BJ (cell line): Measurements from ENCODE around the gene GIT2. TPM values are rescaled to one million over a fixed set of nuclear protein-coding genes. Genes with fewer than 3 reads are reported as not detected.

Experiments used
- CTCF ChIA-PET: fragments of 350-600 bp; formaldehyde crosslinking; extraction: SDS; loops from one replicate; lab custom pipeline; 2021; ENCODE audit warnings: antibody characterized with exemption, inconsistent platforms; lab: Yijun Ruan, JAX
- POLR2A ChIA-PET: fragments of 300-600 bp; sonication (Branson Sonifier 250); formaldehyde crosslinking; extraction: SDS; loops from one replicate; lab custom pipeline; 2021; ENCODE audit warnings: antibody characterized with exemption; lab: Charles Lee
- DNase-seq: peaks from one replicate; pipeline ENCODE4 v3.0.0-alpha.2; 2011; ENCODE audit warnings: low read depth
- H3K27me3 ChIP-seq: 2 replicates; pipeline ENCODE4 v1.6.0; 2011; ENCODE audit warnings: low read length; ENCODE audit not compliant: control insufficient read depth, insufficient read depth
- H3K36me3 ChIP-seq: 2 replicates; pipeline ENCODE4 v1.5.1; 2011; ENCODE audit warnings: low read length; ENCODE audit not compliant: control insufficient read depth, insufficient read depth
- H3K4me3 ChIP-seq: 2 replicates; pipeline ENCODE4 v1.5.1; 2011; ENCODE audit warnings: low read depth, mild to moderate bottlenecking, control low read depth, low read length
- CTCF ChIP-seq: IDR thresholded peaks from 2 replicates; pipeline ENCODE4 v1.5.1; 2011; ENCODE audit warnings: low read depth, mild to moderate bottlenecking, control low read depth, inconsistent platforms, low read length, moderate library complexity; ENCODE audit not compliant: insufficient read depth
- polyA plus RNA-seq: library from polyadenylated mRNA; depleted of rRNA; stranded (reverse); fragments of >200 nt; gene quantifications from 2 replicates; pipeline ENCODE4 v1.2.3, GENCODE V29; 2011

Gene GIT2
- polyA plus RNA-seq, 1 experiment: 49.0 TPM

GRCh38 chr12:110035534-110036104 is 39.5 kb upstream of the GIT2 start:
- CTCF ChIA-PET: interaction anchor here (0.9 to 4.0 kb wide), 2 partner anchors 12 to 34 kb away, joined by 3 to 14 read pairs; no protein-coding TSS in a partner anchor
- TF ChIP-seq CTCF: no peak
- Histone ChIP-seq H3K27me3 (no peaks in the 10 kb centered on the region), H3K36me3 (peaks cover 20% of the 10 kb centered on the region), H3K4me3 (no peak overlapping the region)
- POLR2A ChIA-PET: no interaction called here
- no peak for DNase-seq

GRCh38 chr12:110033888-110034287 is 37.7 kb upstream of the GIT2 start:
- ChIA-PET POLR2A (no interaction called here), CTCF (no interaction called here)
- TF ChIP-seq CTCF: no peak
- H3K4me3 ChIP-seq: no peak overlapping the region
- peaks cover 23% of the 10 kb centered on the region for H3K36me3 ChIP-seq
- no peak for DNase-seq
- H3K27me3 ChIP-seq: no peaks in the 10 kb centered on the region

- Histone ChIP-seq H3K36me3 (peaks cover 9% of the 10 kb centered on the region), H3K4me3 (no peak overlapping the region), H3K27me3 (no peaks in the 10 kb centered on the region)
- no peak for DNase-seq
- POLR2A ChIA-PET: no interaction called here
- TF ChIP-seq CTCF: no peak
- CTCF ChIA-PET: interaction anchor here (0.6 to 2.1 kb wide), 2 partner anchors 8 to 176 kb away, joined by 3 to 6 read pairs; no protein-coding TSS in a partner anchor
Observed at GRCh38 chr12:110029290-110029815, 33.2 kb upstream of the GIT2 start.

GRCh38 chr12:110028323-110028722 is 32.2 kb upstream of the GIT2 start:
- Histone ChIP-seq H3K4me3 (no peak overlapping the region), H3K27me3 (no peaks in the 10 kb centered on the region), H3K36me3 (peaks cover 5% of the 10 kb centered on the region)
- CTCF ChIA-PET: interaction anchor here (2.1 kb wide), 1 partner anchor 9 kb away, joined by 6 read pairs; no protein-coding TSS in a partner anchor
- POLR2A ChIA-PET: no interaction called here
- DNase-seq: no peak
- TF ChIP-seq CTCF: no peak

GRCh38 chr12:110024051-110024450 is 27.9 kb upstream of the GIT2 start:
- no peak for DNase-seq
- Histone ChIP-seq H3K4me3 (no peak overlapping the region), H3K27me3 (no peaks in the 10 kb centered on the region), H3K36me3 (peaks cover 14% of the 10 kb centered on the region)
- ChIA-PET POLR2A (interaction anchor here (0.6 to 0.8 kb wide), 3 partner anchors 15 to 36 kb away, joined by 3 to 4 read pairs (median 3); no protein-coding TSS in a partner anchor), CTCF (interaction anchor here (0.9 to 3.5 kb wide), 4 partner anchors 13 to 179 kb away, joined by 3 to 14 read pairs (median 4); no protein-coding TSS in a partner anchor)
- TF ChIP-seq CTCF: no peak
